GM12892 (cell line): ENCODE results near the gene KCNT1.

Source experiments
- POLR2A ChIP-seq: IDR thresholded peaks from 2 replicates; pipeline ENCODE4 v1.6.1; 2011; ENCODE audit warnings: low read depth, low read length, control low read depth
- POLR2AphosphoS5 ChIP-seq: IDR thresholded peaks from 2 replicates; pipeline ENCODE4 v1.6.1; 2011; ENCODE audit warnings: low read depth, low read length, control low read depth
- TAF1 ChIP-seq: IDR thresholded peaks from 2 replicates; pipeline ENCODE4 v1.6.1; 2011; ENCODE audit warnings: low read depth, mild to moderate bottlenecking, control low read depth, low read length, borderline replicate concordance

- TF ChIP-seq POLR2A (no peak), TAF1 (no peak), POLR2AphosphoS5 (no peak)
These were observed 9.6 kb upstream of the KCNT1 start for GRCh38 chr9:135692410-135692809.
